ENCODE results near the gene ZNF606. TPM values are rescaled to one million over a fixed set of nuclear protein-coding genes. Genes with fewer than 3 reads are reported as not detected.

The ZNF606 gene
- total and polyA plus RNA-seq, 10 of the 15 experiments (the other 5 are each of a cell fraction or from before 2014, with no cell fraction given) = 2.2 to 10.6 (median 7.6) TPM

DNA sequence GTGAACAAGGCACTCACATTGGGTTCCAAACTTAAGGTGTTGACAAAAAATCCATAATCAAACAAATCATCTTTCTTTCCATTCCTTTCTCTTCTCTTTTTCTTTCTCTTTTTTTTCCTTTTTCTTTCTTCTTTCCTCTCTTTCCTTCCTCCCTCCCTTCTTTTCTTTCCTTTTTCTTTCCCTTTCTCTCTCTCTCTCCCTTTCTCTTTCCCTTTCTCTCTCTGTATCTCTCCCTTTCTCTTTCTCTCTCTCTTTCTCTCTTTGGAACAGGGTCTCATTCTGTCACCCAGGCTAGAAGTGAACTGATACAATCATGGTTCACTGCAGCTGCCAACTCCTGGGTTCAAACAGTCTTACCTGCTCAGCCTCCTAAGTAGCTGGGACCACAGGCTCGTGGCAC lies 40.8 kb downstream of the ZNF606 start (continued):
- no peak for TF ChIP-seq BMI1 (IDR thresholded peaks at IDR 0.05; ENCODE audit: borderline replicate concordance)

DNA sequence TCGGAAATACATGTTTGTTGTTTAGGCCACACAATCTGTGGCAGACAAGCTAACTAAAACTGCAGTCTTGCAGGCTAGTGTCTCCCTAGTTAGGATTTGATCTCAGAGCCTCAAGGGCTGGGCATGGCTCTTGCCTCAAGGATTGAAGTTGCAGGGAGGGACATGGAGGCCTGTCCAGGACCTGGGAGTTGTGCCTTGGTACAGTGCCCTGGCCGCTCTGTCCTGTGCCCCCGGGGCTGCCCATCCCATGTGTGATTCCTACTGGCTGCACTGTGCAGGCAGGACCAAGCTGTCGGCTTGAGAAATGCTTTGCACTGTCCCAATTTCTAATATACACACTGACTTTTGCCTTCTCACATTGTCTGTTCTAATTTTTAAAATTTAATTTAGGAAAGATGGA lies 47.6 kb downstream of the ZNF606 start:
- RAD21 ChIA-PET (ENCODE audit: unreplicated experiment) = no interaction called here
- 50% methylated on average over 4 of the region's 4 CpGs for WGBS (ENCODE audit: insufficient coverage, insufficient replicate concordance, low lambda C conversion rate, missing lambda C conversion rate)
- CTCF ChIA-PET = no interaction called here
- Histone ChIP-seq H3K9ac (ENCODE audit: control insufficient read depth, insufficient read depth, low read length) (no peak overlapping the region), H3K79me2 (ENCODE audit: control insufficient read depth, insufficient read depth, low read length) (no peaks in the 10 kb centered on the region), H3K9me3 (replicated peaks; ENCODE audit: control insufficient read depth, insufficient read depth, low read length) (peaks cover 9% of the 10 kb centered on the region; the same call in 2 of the 3 replicates), H4K20me1 (ENCODE audit: control insufficient read depth, insufficient read depth) (no peaks in the 10 kb centered on the region), H3K4me1 (ENCODE audit: control insufficient read depth, insufficient read depth, low read length) (no peaks in the 10 kb centered on the region), H3K36me3 (ENCODE audit: control insufficient read depth in 2 of 2, insufficient read depth in 2 of 2, low read length in 1 of 2) (no peaks in the 10 kb centered on the region), H3K27me3 (replicated peaks in 1 of 2; ENCODE audit: control insufficient read depth in 2 of 2, insufficient read depth in 2 of 2, low read length in 1 of 2) (no peaks in the 10 kb centered on the region), H3K4me2 (ENCODE audit: control insufficient read depth, insufficient read depth) (no peak overlapping the region), H2AFZ (ENCODE audit: control insufficient read depth, low read depth, low read length) (no peak overlapping the region), H3K27ac (ENCODE audit: control insufficient read depth, insufficient read depth) (no peak overlapping the region), H3K4me3 (no peak overlapping the region)
- POLR2A ChIA-PET = no interaction called here
- intact Hi-C loops (cut with micrococcal nuclease; ENCODE audit: unreplicated experiment) (no loop called here), in situ Hi-C loops (cut with MboI) (no loop called here)
- BruUV-seq (replicated peaks) = no TSS peak
- SMC1A ChIA-PET (ENCODE audit: uncharacterized antibody, unreplicated experiment) = no interaction called here
- no peak for ATAC-seq
- DNase-seq (ENCODE audit: low read depth, low spot score) = no peak
- FAIRE-seq = no peak
- TF ChIP-seq, protein P1, sequence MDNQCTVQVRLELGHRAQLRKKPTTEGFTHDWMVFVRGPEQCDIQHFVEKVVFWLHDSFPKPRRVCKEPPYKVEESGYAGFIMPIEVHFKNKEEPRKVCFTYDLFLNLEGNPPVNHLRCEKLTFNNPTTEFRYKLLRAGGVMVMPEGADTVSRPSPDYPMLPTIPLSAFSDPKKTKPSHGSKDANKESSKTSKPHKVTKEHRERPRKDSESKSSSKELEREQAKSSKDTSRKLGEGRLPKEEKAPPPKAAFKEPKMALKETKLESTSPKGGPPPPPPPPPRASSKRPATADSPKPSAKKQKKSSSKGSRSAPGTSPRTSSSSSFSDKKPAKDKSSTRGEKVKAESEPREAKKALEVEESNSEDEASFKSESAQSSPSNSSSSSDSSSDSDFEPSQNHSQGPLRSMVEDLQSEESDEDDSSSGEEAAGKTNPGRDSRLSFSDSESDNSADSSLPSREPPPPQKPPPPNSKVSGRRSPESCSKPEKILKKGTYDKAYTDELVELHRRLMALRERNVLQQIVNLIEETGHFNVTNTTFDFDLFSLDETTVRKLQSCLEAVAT (IDR thresholded peaks at IDR 0.05) = no peak
- no peak for TF ChIP-seq KLF5 (IDR thresholded peaks at IDR 0.05; ENCODE audit: partially characterized antibody)
- no peak for TF ChIP-seq NR2C1 (IDR thresholded peaks at IDR 0.05)
- no peak for TF ChIP-seq NRF1 (conservative IDR thresholded peaks at IDR 0.05; ENCODE audit: low read depth, low read length)
- TF ChIP-seq IKZF1 (conservative IDR thresholded peaks at IDR 0.05) = no peak
- TF ChIP-seq, protein P2, sequence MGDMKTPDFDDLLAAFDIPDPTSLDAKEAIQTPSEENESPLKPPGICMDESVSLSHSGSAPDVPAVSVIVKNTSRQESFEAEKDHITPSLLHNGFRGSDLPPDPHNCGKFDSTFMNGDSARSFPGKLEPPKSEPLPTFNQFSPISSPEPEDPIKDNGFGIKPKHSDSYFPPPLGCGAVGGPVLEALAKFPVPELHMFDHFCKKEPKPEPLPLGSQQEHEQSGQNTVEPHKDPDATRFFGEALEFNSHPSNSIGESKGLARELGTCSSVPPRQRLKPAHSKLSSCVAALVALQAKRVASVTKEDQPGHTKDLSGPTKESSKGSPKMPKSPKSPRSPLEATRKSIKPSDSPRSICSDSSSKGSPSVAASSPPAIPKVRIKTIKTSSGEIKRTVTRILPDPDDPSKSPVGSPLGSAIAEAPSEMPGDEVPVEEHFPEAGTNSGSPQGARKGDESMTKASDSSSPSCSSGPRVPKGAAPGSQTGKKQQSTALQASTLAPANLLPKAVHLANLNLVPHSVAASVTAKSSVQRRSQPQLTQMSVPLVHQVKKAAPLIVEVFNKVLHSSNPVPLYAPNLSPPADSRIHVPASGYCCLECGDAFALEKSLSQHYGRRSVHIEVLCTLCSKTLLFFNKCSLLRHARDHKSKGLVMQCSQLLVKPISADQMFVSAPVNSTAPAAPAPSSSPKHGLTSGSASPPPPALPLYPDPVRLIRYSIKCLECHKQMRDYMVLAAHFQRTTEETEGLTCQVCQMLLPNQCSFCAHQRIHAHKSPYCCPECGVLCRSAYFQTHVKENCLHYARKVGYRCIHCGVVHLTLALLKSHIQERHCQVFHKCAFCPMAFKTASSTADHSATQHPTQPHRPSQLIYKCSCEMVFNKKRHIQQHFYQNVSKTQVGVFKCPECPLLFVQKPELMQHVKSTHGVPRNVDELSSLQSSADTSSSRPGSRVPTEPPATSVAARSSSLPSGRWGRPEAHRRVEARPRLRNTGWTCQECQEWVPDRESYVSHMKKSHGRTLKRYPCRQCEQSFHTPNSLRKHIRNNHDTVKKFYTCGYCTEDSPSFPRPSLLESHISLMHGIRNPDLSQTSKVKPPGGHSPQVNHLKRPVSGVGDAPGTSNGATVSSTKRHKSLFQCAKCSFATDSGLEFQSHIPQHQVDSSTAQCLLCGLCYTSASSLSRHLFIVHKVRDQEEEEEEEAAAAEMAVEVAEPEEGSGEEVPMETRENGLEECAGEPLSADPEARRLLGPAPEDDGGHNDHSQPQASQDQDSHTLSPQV (IDR thresholded peaks at IDR 0.05) = no peak
- TF ChIP-seq, protein P3, sequence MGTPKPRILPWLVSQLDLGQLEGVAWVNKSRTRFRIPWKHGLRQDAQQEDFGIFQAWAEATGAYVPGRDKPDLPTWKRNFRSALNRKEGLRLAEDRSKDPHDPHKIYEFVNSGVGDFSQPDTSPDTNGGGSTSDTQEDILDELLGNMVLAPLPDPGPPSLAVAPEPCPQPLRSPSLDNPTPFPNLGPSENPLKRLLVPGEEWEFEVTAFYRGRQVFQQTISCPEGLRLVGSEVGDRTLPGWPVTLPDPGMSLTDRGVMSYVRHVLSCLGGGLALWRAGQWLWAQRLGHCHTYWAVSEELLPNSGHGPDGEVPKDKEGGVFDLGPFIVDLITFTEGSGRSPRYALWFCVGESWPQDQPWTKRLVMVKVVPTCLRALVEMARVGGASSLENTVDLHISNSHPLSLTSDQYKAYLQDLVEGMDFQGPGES (IDR thresholded peaks at IDR 0.05) = no peak
- TF ChIP-seq WRNIP1 (IDR thresholded peaks at IDR 0.05; ENCODE audit: borderline replicate concordance, low read depth, low read length) = no peak
- TF ChIP-seq, protein P4, sequence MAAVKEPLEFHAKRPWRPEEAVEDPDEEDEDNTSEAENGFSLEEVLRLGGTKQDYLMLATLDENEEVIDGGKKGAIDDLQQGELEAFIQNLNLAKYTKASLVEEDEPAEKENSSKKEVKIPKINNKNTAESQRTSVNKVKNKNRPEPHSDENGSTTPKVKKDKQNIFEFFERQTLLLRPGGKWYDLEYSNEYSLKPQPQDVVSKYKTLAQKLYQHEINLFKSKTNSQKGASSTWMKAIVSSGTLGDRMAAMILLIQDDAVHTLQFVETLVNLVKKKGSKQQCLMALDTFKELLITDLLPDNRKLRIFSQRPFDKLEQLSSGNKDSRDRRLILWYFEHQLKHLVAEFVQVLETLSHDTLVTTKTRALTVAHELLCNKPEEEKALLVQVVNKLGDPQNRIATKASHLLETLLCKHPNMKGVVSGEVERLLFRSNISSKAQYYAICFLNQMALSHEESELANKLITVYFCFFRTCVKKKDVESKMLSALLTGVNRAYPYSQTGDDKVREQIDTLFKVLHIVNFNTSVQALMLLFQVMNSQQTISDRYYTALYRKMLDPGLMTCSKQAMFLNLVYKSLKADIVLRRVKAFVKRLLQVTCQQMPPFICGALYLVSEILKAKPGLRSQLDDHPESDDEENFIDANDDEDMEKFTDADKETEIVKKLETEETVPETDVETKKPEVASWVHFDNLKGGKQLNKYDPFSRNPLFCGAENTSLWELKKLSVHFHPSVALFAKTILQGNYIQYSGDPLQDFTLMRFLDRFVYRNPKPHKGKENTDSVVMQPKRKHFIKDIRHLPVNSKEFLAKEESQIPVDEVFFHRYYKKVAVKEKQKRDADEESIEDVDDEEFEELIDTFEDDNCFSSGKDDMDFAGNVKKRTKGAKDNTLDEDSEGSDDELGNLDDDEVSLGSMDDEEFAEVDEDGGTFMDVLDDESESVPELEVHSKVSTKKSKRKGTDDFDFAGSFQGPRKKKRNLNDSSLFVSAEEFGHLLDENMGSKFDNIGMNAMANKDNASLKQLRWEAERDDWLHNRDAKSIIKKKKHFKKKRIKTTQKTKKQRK (IDR thresholded peaks at IDR 0.05; ENCODE audit: low read depth, low read length) = no peak
- no peak for TF ChIP-seq SMARCA5 (IDR thresholded peaks at IDR 0.05)
- no peak for TF ChIP-seq GATAD2B (conservative IDR thresholded peaks at IDR 0.05; ENCODE audit: low read depth)

Data from GM12878 (cell line).